ENCODE results near the gene KRT31.
"Not testable (repeated sequence)": the region's sequence is repeated elsewhere in the genome, so short reads cannot be mapped to it uniquely, and the experiment has no call there.

Gene KRT31

DNA sequence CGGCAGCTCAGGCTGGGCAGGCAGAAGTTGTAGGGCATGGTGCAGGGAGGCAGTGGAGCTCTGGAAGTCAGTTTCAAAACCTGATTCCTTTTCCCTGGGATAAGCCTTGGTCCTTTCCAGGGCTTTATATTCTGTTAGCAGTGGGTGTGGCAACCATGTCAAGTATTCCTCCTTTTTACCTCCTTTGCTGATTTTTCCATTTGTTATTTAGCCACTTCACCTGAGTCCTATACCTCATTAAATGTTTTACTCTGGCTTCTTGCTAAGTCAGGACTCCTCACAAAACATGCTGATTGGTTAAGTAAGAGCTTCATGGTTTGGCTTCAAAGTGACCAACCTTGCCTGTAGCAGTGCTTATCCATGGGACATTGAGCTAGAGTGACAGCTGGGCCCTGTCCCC lies 27.7 kb downstream of the KRT31 start, which contains the start of gene KRT33B:
Gene KRT33B, minus strand, starts transcription at position 101 of the 400 bp plus-strand sequence. Its CDS starts 63 bp downstream, at position 38.
- H3K4me3 ChIP-seq (ENCODE audit: insufficient read depth, low read depth, low read length, poor library complexity, severe bottlenecking), result no peak within 1 kb of the TSS
- no peak for DNase-seq
- no peaks in the 10 kb centered on the region for H3K9me3 ChIP-seq (ENCODE audit: control insufficient read depth, low read length)
- H3K4me1 ChIP-seq (ENCODE audit: control insufficient read depth, insufficient read depth, low read length, poor library complexity, severe bottlenecking), result no peaks in the 10 kb centered on the region
- no peak within 1 kb of the TSS for H3K27ac ChIP-seq (ENCODE audit: insufficient read depth, low read length, poor library complexity, severe bottlenecking)
- no peaks in the 10 kb centered on the region for H3K27me3 ChIP-seq (replicated peaks; ENCODE audit: control insufficient read depth, insufficient read depth, low read length, poor library complexity, severe bottlenecking)
- no peaks in the 10 kb centered on the region for H3K36me3 ChIP-seq (ENCODE audit: control insufficient read depth, insufficient read depth, low read length)

GRCh38 chr17:41369023-41369422 lies 28.4 kb downstream of the KRT31 start:
- Histone ChIP-seq H3K36me3 (ENCODE audit: control insufficient read depth, insufficient read depth, low read length) (no peaks in the 10 kb centered on the region), H3K4me1 (ENCODE audit: control insufficient read depth, insufficient read depth, low read length, poor library complexity, severe bottlenecking) (no peaks in the 10 kb centered on the region), H3K27ac (ENCODE audit: insufficient read depth, low read length, poor library complexity, severe bottlenecking) (no peak overlapping the region), H3K9me3 (ENCODE audit: control insufficient read depth, low read length) (no peaks in the 10 kb centered on the region), H3K27me3 (replicated peaks; ENCODE audit: control insufficient read depth, insufficient read depth, low read length, poor library complexity, severe bottlenecking) (no peaks in the 10 kb centered on the region), H3K4me3 (ENCODE audit: insufficient read depth, low read depth, low read length, poor library complexity, severe bottlenecking) (no peak overlapping the region)
- DNase-seq, result no peak

- DNase-seq, result no peak
- no peak overlapping the region for H3K27ac ChIP-seq (ENCODE audit: insufficient read depth, low read length, poor library complexity, severe bottlenecking)
- H3K4me3 ChIP-seq (ENCODE audit: insufficient read depth, low read depth, low read length, poor library complexity, severe bottlenecking), result no peak overlapping the region
Measured at GRCh38 chr17:41367426-41368075, 29.9 kb downstream of the KRT31 start.

GRCh38 chr17:41366070-41366469 lies 31.3 kb downstream of the KRT31 start:
- Histone ChIP-seq H3K27ac (ENCODE audit: insufficient read depth, low read length, poor library complexity, severe bottlenecking) (no peak overlapping the region), H3K36me3 (ENCODE audit: control insufficient read depth, insufficient read depth, low read length) (no peaks in the 10 kb centered on the region), H3K27me3 (replicated peaks; ENCODE audit: control insufficient read depth, insufficient read depth, low read length, poor library complexity, severe bottlenecking) (no peaks in the 10 kb centered on the region), H3K4me3 (ENCODE audit: insufficient read depth, low read depth, low read length, poor library complexity, severe bottlenecking) (no peak overlapping the region), H3K9me3 (ENCODE audit: control insufficient read depth, low read length) (no peaks in the 10 kb centered on the region), H3K4me1 (ENCODE audit: control insufficient read depth, insufficient read depth, low read length, poor library complexity, severe bottlenecking) (no peaks in the 10 kb centered on the region)
- no peak for DNase-seq

More at GRCh38 chr17:41367426-41368075, 29.9 kb downstream of the KRT31 start:
- no peaks in the 10 kb centered on the region for H3K36me3 ChIP-seq (ENCODE audit: control insufficient read depth, insufficient read depth, low read length)
- H3K4me1 ChIP-seq (ENCODE audit: control insufficient read depth, insufficient read depth, low read length, poor library complexity, severe bottlenecking), result no peaks in the 10 kb centered on the region
- no peaks in the 10 kb centered on the region for H3K27me3 ChIP-seq (replicated peaks; ENCODE audit: control insufficient read depth, insufficient read depth, low read length, poor library complexity, severe bottlenecking)
- no peaks in the 10 kb centered on the region for H3K9me3 ChIP-seq (ENCODE audit: control insufficient read depth, low read length)

DNA sequence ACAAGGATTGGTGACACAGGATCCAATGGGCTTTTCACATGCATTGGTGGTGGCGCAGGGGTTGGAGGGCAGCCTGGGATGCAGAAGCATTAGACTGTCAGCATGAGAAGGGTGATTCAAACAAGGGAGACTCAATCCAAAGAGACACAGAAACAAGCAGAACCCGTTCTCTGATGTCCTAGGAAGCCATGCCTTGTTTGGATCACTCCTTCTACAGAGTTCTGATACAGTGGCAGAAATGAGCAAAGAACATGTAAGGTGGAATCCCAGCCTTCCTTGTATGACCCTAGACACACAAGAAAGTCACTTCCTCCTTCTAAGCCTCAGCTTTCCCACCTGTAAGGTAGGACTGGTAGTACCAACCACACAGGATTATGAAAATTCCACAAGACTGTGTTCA lies 33.5 kb downstream of the KRT31 start:
- no peak for DNase-seq
- Histone ChIP-seq H3K4me3 (ENCODE audit: insufficient read depth, low read depth, low read length, poor library complexity, severe bottlenecking) (no peak overlapping the region), H3K9me3 (ENCODE audit: control insufficient read depth, low read length) (no peaks in the 10 kb centered on the region)

DNA sequence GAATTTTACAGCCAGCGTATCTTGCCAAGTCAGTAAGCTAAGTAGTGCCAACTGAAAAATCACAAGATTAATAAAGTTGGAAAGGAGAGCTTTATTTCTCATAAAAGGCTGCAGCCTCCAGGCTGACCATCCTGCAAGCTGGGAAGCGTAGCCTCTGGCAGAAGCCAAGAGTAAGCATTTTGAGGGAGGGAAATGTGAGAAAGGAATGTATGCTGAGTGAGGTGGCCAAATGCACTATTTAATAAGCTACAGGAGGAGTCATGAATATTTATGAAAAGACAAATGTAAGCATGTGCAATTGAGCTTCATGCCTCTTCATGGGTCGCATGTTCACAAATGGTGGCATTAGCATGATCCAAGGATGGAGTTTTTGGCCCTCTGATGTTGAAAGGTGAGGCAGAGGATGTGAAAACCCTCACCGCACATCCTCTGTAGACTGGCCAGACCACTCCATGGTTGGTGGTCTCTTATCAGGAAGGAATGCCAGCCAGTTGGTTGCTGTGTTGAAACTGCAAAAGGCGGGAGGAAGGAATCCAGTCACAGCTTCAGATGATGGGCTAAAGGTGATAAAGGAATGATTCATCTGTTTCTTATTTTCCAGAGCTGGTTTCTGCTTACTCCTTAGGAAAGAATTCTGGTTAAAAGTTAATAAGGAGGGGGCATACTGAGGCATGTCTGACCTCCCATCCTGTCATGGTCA lies 37.0 kb downstream of the KRT31 start:
- no peak overlapping the region for H3K27ac ChIP-seq (ENCODE audit: insufficient read depth, low read length, poor library complexity, severe bottlenecking)
- H3K27me3 ChIP-seq (replicated peaks; ENCODE audit: control insufficient read depth, insufficient read depth, low read length, poor library complexity, severe bottlenecking), result no peaks in the 10 kb centered on the region
- no peaks in the 10 kb centered on the region for H3K36me3 ChIP-seq (ENCODE audit: control insufficient read depth, insufficient read depth, low read length)
- H3K4me3 ChIP-seq (ENCODE audit: insufficient read depth, low read depth, low read length, poor library complexity, severe bottlenecking), result no peak overlapping the region
- no peaks in the 10 kb centered on the region for H3K4me1 ChIP-seq (ENCODE audit: control insufficient read depth, insufficient read depth, low read length, poor library complexity, severe bottlenecking)
- DNase-seq, result no peak
- no peaks in the 10 kb centered on the region for H3K9me3 ChIP-seq (ENCODE audit: control insufficient read depth, low read length)

More for the DNA sequence above, 33.5 kb downstream of the KRT31 start:
- Histone ChIP-seq H3K36me3 (ENCODE audit: control insufficient read depth, insufficient read depth, low read length) (no peaks in the 10 kb centered on the region), H3K27ac (ENCODE audit: insufficient read depth, low read length, poor library complexity, severe bottlenecking) (no peak overlapping the region), H3K27me3 (replicated peaks; ENCODE audit: control insufficient read depth, insufficient read depth, low read length, poor library complexity, severe bottlenecking) (no peaks in the 10 kb centered on the region), H3K4me1 (ENCODE audit: control insufficient read depth, insufficient read depth, low read length, poor library complexity, severe bottlenecking) (no peaks in the 10 kb centered on the region)

DNA sequence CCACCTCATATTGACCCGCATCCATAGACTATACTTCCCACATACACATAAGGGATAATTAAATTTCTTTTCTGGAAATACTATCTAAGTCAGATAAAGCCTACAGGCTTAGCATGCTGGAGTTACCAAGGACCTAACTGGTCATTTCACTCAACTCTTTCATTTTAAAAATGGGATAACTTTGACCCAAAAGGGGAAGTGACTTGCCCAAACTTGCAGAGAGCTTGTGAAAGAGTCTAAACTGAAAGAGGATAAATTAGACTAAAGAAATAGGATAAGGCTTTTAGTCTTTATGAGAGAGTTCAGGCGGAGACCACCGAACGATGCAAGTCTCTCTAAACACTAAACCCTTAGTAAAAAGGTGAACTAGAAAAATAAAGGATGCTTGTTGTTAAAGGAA lies 42.9 kb downstream of the KRT31 start:
- Histone ChIP-seq H3K4me1 (ENCODE audit: control insufficient read depth, insufficient read depth, low read length, poor library complexity, severe bottlenecking) (peaks cover 7% of the 10 kb centered on the region), H3K27ac (ENCODE audit: insufficient read depth, low read length, poor library complexity, severe bottlenecking) (no peak overlapping the region), H3K9me3 (ENCODE audit: control insufficient read depth, low read length) (no peaks in the 10 kb centered on the region), H3K4me3 (ENCODE audit: insufficient read depth, low read depth, low read length, poor library complexity, severe bottlenecking) (no peak overlapping the region), H3K27me3 (replicated peaks; ENCODE audit: control insufficient read depth, insufficient read depth, low read length, poor library complexity, severe bottlenecking) (no peaks in the 10 kb centered on the region), H3K36me3 (ENCODE audit: control insufficient read depth, insufficient read depth, low read length) (no peaks in the 10 kb centered on the region)
- no peak for DNase-seq

DNA sequence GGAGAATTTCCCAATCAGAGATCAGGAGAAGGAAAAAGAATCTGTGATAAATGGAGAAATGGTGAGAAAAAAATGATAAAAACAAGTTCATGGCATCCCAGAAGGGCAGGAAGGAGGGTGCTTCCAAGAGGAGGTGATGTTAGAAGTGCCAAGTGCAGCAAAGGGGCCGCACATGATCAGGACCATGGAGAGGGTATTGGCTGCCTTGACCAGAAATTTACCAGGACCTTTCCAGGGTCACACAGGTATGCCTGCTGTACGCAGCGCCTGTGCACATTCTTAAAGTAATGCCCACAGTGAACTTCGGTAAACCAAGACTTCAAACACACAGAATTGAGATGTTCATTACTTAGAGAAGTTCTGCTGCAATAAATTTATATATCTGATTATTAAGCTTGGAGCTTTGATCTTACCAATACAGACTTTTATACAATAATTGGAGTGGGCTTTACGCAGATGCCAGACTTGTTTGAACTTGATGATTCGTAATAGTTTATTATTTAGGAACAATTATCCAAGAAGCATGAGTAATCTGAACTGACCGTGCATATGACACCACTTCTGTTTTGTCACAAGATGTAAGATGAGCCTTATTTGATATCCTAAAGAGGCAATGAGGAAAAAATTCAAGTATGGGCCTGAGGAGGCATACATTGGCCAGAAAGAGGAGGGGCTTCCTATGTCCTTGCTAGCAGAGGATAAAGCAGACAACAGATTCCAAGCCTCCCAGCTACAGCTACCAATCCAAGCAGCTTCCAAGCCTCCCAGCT lies 44.6 kb downstream of the KRT31 start:
- H3K9me3 ChIP-seq (ENCODE audit: control insufficient read depth, low read length), result no peaks in the 10 kb centered on the region
- peaks cover 7% of the 10 kb centered on the region for H3K4me1 ChIP-seq (ENCODE audit: control insufficient read depth, insufficient read depth, low read length, poor library complexity, severe bottlenecking)
- H3K27ac ChIP-seq (ENCODE audit: insufficient read depth, low read length, poor library complexity, severe bottlenecking), result no peak overlapping the region
- no peak overlapping the region for H3K4me3 ChIP-seq (ENCODE audit: insufficient read depth, low read depth, low read length, poor library complexity, severe bottlenecking)
- no peak for DNase-seq
- no peaks in the 10 kb centered on the region for H3K27me3 ChIP-seq (replicated peaks; ENCODE audit: control insufficient read depth, insufficient read depth, low read length, poor library complexity, severe bottlenecking)
- H3K36me3 ChIP-seq (ENCODE audit: control insufficient read depth, insufficient read depth, low read length), result no peaks in the 10 kb centered on the region

- Histone ChIP-seq H3K9me3 (ENCODE audit: control insufficient read depth, low read length) (no peaks in the 10 kb centered on the region), H3K4me3 (ENCODE audit: insufficient read depth, low read depth, low read length, poor library complexity, severe bottlenecking) (no peak overlapping the region), H3K27me3 (replicated peaks; ENCODE audit: control insufficient read depth, insufficient read depth, low read length, poor library complexity, severe bottlenecking) (no peaks in the 10 kb centered on the region), H3K27ac (ENCODE audit: insufficient read depth, low read length, poor library complexity, severe bottlenecking) (no peak overlapping the region), H3K36me3 (ENCODE audit: control insufficient read depth, insufficient read depth, low read length) (no peaks in the 10 kb centered on the region), H3K4me1 (ENCODE audit: control insufficient read depth, insufficient read depth, low read length, poor library complexity, severe bottlenecking) (peaks cover 7% of the 10 kb centered on the region)
- DNase-seq, result no peak
Measured at GRCh38 chr17:41351177-41351576, 46.2 kb downstream of the KRT31 start.

DNA sequence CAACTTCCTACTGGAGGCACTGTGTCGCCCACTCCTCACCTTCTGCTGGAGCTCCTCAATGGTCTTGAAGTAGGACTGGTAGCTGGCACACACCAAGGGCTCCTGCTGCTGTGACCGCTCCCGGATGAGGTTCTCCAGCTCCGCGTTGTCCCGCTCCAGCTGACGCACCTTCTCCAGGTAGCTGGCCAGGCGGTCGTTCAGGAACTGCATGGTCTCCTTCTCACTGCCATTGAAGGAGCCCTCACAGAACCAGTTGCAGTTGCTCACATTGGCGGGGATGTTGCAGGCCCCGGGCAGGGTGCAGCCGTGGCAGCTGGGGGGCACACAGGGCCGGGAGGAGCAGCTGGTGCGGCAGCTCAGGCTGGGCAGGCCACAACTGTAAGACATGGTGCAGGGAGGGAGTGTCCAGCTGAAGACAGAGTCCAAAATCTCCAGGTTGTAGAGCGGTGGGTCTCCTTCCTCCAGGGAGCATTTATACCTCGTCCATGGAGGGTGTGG lies 47.0 kb downstream of the KRT31 start, which contains the start of gene KRT33A:
Gene KRT33A, minus strand, starts transcription at position 448 of the 498 bp plus-strand sequence. Its CDS starts 61 bp downstream, at position 387.
- H3K4me3 ChIP-seq (ENCODE audit: insufficient read depth, low read depth, low read length, poor library complexity, severe bottlenecking); H3K27me3 ChIP-seq (replicated peaks; ENCODE audit: control insufficient read depth, insufficient read depth, low read length, poor library complexity, severe bottlenecking); H3K36me3 ChIP-seq (ENCODE audit: control insufficient read depth, insufficient read depth, low read length); H3K9me3 ChIP-seq (ENCODE audit: control insufficient read depth, low read length); H3K4me1 ChIP-seq (ENCODE audit: control insufficient read depth, insufficient read depth, low read length, poor library complexity, severe bottlenecking); DNase-seq; H3K27ac ChIP-seq (ENCODE audit: insufficient read depth, low read length, poor library complexity, severe bottlenecking): not testable (repeated sequence)

All from effector memory CD4-positive, alpha-beta T cell (primary cell).